ENCODE data around the gene KIF4A. TPM values are rescaled to one million over a fixed set of nuclear protein-coding genes. Genes with fewer than 3 reads are reported as not detected.

KIF4A gene
- total RNA-seq, 1 experiment from 2014 or later, result 40.3 TPM

DNA sequence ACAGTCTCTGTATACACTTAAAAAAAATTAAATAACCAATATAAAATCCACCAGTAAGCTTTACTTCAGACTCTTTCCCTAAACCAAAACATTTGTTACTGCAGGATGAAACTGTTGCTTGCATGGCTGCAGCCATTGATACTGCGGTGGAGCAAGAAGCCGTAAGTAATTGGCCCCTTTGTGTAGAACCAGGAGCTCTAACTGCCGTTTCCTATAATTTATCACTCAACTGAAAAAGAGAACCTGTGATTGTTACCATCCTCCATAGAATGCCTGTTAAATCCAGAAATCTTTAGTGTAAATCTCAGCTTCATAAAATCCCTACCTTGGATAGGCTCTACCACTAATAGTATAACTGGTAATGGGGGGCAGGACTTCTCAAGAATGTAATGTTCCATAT, 62.6 kb downstream of the KIF4A start (continued):
- TF ChIP-seq, protein P1, sequence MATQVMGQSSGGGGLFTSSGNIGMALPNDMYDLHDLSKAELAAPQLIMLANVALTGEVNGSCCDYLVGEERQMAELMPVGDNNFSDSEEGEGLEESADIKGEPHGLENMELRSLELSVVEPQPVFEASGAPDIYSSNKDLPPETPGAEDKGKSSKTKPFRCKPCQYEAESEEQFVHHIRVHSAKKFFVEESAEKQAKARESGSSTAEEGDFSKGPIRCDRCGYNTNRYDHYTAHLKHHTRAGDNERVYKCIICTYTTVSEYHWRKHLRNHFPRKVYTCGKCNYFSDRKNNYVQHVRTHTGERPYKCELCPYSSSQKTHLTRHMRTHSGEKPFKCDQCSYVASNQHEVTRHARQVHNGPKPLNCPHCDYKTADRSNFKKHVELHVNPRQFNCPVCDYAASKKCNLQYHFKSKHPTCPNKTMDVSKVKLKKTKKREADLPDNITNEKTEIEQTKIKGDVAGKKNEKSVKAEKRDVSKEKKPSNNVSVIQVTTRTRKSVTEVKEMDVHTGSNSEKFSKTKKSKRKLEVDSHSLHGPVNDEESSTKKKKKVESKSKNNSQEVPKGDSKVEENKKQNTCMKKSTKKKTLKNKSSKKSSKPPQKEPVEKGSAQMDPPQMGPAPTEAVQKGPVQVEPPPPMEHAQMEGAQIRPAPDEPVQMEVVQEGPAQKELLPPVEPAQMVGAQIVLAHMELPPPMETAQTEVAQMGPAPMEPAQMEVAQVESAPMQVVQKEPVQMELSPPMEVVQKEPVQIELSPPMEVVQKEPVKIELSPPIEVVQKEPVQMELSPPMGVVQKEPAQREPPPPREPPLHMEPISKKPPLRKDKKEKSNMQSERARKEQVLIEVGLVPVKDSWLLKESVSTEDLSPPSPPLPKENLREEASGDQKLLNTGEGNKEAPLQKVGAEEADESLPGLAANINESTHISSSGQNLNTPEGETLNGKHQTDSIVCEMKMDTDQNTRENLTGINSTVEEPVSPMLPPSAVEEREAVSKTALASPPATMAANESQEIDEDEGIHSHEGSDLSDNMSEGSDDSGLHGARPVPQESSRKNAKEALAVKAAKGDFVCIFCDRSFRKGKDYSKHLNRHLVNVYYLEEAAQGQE (IDR thresholded peaks at IDR 0.05; ENCODE audit: low read depth), result no peak
- TF ChIP-seq POLR2AphosphoS5 (IDR thresholded peaks at IDR 0.05; ENCODE audit: low read depth, low read length) (no peak), SRF (IDR thresholded peaks at IDR 0.05; ENCODE audit: low read depth) (no peak)
- TF ChIP-seq, protein P2, sequence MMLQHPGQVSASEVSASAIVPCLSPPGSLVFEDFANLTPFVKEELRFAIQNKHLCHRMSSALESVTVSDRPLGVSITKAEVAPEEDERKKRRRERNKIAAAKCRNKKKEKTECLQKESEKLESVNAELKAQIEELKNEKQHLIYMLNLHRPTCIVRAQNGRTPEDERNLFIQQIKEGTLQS (IDR thresholded peaks at IDR 0.05), result no peak

DNA sequence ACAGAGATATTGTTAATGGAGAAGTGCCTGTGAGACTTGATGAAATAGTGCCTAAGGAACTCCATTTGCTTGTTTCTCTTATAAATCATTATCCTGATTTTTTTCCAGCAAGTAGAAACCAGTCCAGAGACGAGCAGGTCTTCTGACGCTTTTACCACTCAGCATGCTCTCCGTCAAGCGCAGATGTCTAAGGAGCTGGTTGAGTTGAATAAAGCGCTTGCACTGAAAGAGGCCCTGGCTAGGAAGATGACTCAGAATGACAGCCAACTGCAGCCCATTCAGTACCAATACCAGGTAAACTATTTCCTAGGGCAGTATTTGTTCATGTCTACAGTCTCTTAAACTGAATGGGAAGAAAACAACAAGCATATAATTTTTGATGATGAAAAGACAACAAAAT, 63.6 kb downstream of the KIF4A start:
- TF ChIP-seq POLR2AphosphoS5 (IDR thresholded peaks at IDR 0.05; ENCODE audit: low read depth, low read length) (no peak), RAD21 (IDR thresholded peaks at IDR 0.05; ENCODE audit: low read depth) (no peak), SP1 (IDR thresholded peaks at IDR 0.05; ENCODE audit: low read depth) (no peak), EGR1 (IDR thresholded peaks at IDR 0.05; ENCODE audit: low read depth) (no peak), ZFX (IDR thresholded peaks at IDR 0.05) (no peak), ELF1 (IDR thresholded peaks at IDR 0.05; ENCODE audit: borderline replicate concordance, low read depth) (no peak), SIN3A (IDR thresholded peaks at IDR 0.05; ENCODE audit: low read depth) (no peak), FOSL1 (IDR thresholded peaks at IDR 0.05; ENCODE audit: low read depth) (no peak), YY1 (IDR thresholded peaks at IDR 0.05; ENCODE audit: extremely low read depth, insufficient replicate concordance, low read depth, low read length) (no peak), POLR2A (IDR thresholded peaks at IDR 0.05; ENCODE audit: borderline replicate concordance, extremely low read depth, insufficient read depth, insufficient read length) (no peak)
- TF ChIP-seq, protein P3, sequence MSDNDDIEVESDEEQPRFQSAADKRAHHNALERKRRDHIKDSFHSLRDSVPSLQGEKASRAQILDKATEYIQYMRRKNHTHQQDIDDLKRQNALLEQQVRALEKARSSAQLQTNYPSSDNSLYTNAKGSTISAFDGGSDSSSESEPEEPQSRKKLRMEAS (IDR thresholded peaks at IDR 0.05), result no peak
- TF ChIP-seq, protein P2 (IDR thresholded peaks at IDR 0.05), result no peak
- TF ChIP-seq, protein P1 (IDR thresholded peaks at IDR 0.05; ENCODE audit: low read depth), result no peak
- Histone ChIP-seq H4K20me1 (ENCODE audit: insufficient read depth) (no peaks in the 10 kb centered on the region), H3K4me2 (ENCODE audit: low read length) (no peak overlapping the region), H3K4me3 (replicated peaks in 1 of 2; ENCODE audit: low read depth in 1 of 2, low read length in 2 of 2) (no peak overlapping the region), H3K9ac (ENCODE audit: low read length) (no peak overlapping the region), H2AFZ (ENCODE audit: low read depth, low read length, poor library complexity, severe bottlenecking) (no peak overlapping the region), H3K36me3 (ENCODE audit: control insufficient read depth in 1 of 2, insufficient read depth in 2 of 2, low read length in 2 of 2) (peaks cover 0 to 2% of the 10 kb centered on the region in 2 experiments; a peak in 3 of 4 replicates), H3K9me2 (ENCODE audit: insufficient read depth) (no peaks in the 10 kb centered on the region), H3K79me2 (ENCODE audit: insufficient read depth, low read length) (no peaks in the 10 kb centered on the region), H3K9me3 (ENCODE audit: control insufficient read depth in 1 of 2, insufficient read depth in 1 of 2, low read depth in 1 of 2, low read length in 2 of 2) (no peaks in the 10 kb centered on the region), H3K4me1 (ENCODE audit: control insufficient read depth in 1 of 2, insufficient read depth in 2 of 2, low read length in 2 of 2) (no peaks in the 10 kb centered on the region), H3K27ac (ENCODE audit: low read depth, low read length) (no peak overlapping the region), H3K27me3 (ENCODE audit: insufficient read depth, low read length) (no peaks in the 10 kb centered on the region)
- ChIA-PET POLR2A (no interaction called here), CTCF (no interaction called here), RAD21 (ENCODE audit: low non-redundant PET in 1 of 2, low total read pairs in 2 of 2, uncharacterized antibody in 2 of 2, unreplicated experiment in 2 of 2) (no interaction called here)
- DNase-seq (ENCODE audit: low read depth, low spot score) (no peak), ATAC-seq (no peak)
- BruUV-seq (replicated peaks), result no TSS peak
- intact Hi-C loops (cut with micrococcal nuclease), result no loop called here

Measured in HCT116 (cell line).